H1 (cell line): Measurements from ENCODE around the gene TSPEAR. TPM values are rescaled to one million over a fixed set of nuclear protein-coding genes. Genes with fewer than 3 reads are reported as not detected.

ENCODE experiments used
- ATF2 ChIP-seq: IDR thresholded peaks from 2 replicates; pipeline ENCODE4 v1.6.1; 2012; ENCODE audit warnings: low read length, inconsistent platforms
- CHD7 ChIP-seq: fragments of 300-600 bp; sonication (generic); IDR thresholded peaks from 2 replicates; pipeline ENCODE4 v1.7.1; 2012; ENCODE audit warnings: low read length, moderate library complexity, mild to moderate bottlenecking, inconsistent platforms; ENCODE audit not compliant: insufficient replicate concordance
- SIRT6 ChIP-seq: IDR thresholded peaks from one replicate; pipeline ENCODE4 v1.7.1; 2012; ENCODE audit warnings: low read length, inconsistent platforms
- SP2 ChIP-seq: IDR thresholded peaks from 2 replicates; pipeline ENCODE4 v1.6.1; 2012; ENCODE audit warnings: mild to moderate bottlenecking, low read length, inconsistent platforms
- polyA plus RNA-seq, 7 experiments: library from polyadenylated mRNA; depleted of rRNA in 3 of 7; stranded (reverse) in 5 of 7; unstranded in 2 of 7; fragments of >200 nt in 5 of 7; fragments of 200-250 nt in 2 of 7; gene quantifications; 1 replicate in 5 of 7; 2 replicates in 1 of 7; 4 replicates in 1 of 7; pipeline versions ENCODE4 v1.2.1 to v1.2.3, GENCODE V29; 2011 to 2013; ENCODE audit warnings: missing spikeins in 2 of 7, mixed read lengths in 2 of 7
- total RNA-seq: library from RNA; stranded (reverse); fragmentation: NEBNext Ultra II Directional; extraction: Animal tissue kit (Norgen Biotek cat#: 25700); gene quantifications from 2 replicates; pipeline ENCODE4 v1.2.1, GENCODE V29; 2021

TSPEAR gene
- total and polyA plus RNA-seq, 2 of the 8 experiments (the other 6 are each of a cell fraction or from before 2014, with no cell fraction given), result 0.58 to 0.89 TPM

GRCh38 chr21:44729336-44730027 is 18.1 kb upstream of the TSPEAR start (continued):
- TF ChIP-seq SIRT6 (no peak), ATF2 (no peak), SP2 (no peak), CHD7 (no peak)
